GM12878 (cell line): Measurements from ENCODE around the gene CRTC1. TPM values are rescaled to one million over a fixed set of nuclear protein-coding genes. Genes with fewer than 3 reads are reported as not detected.

Experiments used
- ATAC-seq: fragments of 200-7000 bp; cut with Tn5 transposase; 3 replicates; pipeline ENCODE4 v1.9.1; 2020; ENCODE audit warnings: mild to moderate bottlenecking, moderate library complexity
- BruUV-seq: library from RNA; stranded (reverse); fragments of 400-500 nt; replicated peaks from 2 replicates; lab custom pipeline; 2021; lab: Mats Ljungman, UMichigan
- CTCF ChIA-PET: fragments of 300-600 bp; sonication (Branson Sonifier 250); formaldehyde crosslinking; extraction: SDS; loops from one replicate; lab custom pipeline; 2021; ENCODE audit warnings: inconsistent platforms; lab: Yijun Ruan, JAX
- POLR2A ChIA-PET: fragments of 350-600 bp; formaldehyde crosslinking; extraction: SDS; loops from one replicate; lab custom pipeline; 2021; ENCODE audit warnings: inconsistent platforms; lab: Charles Lee
- RAD21 ChIA-PET: fragments of 300-600 bp; sonication (Branson Sonifier 250); formaldehyde crosslinking; loops from one replicate; lab custom pipeline; 2023; ENCODE audit warnings: antibody characterized with exemption; ENCODE audit not compliant: unreplicated experiment; lab: Charles Lee
- SMC1A ChIA-PET: fragments of 300-600 bp; sonication (Branson Sonifier 250); formaldehyde crosslinking; loops from one replicate; lab custom pipeline; 2023; ENCODE audit not compliant: unreplicated experiment, uncharacterized antibody; lab: Charles Lee
- DNase-seq: peaks from one replicate; pipeline ENCODE4 v3.0.0-alpha.2; 2011; ENCODE audit warnings: low read depth, low spot score
- FAIRE-seq: peaks from 3 replicates; lab custom pipeline; 2011; peaks lifted over from hg19 to GRCh38; lab: Jason Lieb, UNC
- H2AFZ ChIP-seq: 2 replicates; pipeline ENCODE4 v1.6.0; 2011; ENCODE audit warnings: low read depth, low read length, control low read depth; ENCODE audit not compliant: control insufficient read depth
- H3K27ac ChIP-seq: 2 replicates; pipeline ENCODE4 v1.5.1; 2011; ENCODE audit warnings: control low read depth; ENCODE audit not compliant: control insufficient read depth, insufficient read depth
- H3K27me3 ChIP-seq, 2 experiments: replicated peaks in 1 of 2; 2 replicates each; pipeline versions ENCODE4 v1.6.0 to v1.6.1; 2011; ENCODE audit warnings: low read length in 1 of 2; ENCODE audit not compliant: control insufficient read depth in 2 of 2, insufficient read depth in 2 of 2
- H3K36me3 ChIP-seq, 2 experiments: 2 replicates each; pipeline ENCODE4 v1.5.1; 2011; ENCODE audit warnings: low read length in 1 of 2; ENCODE audit not compliant: control insufficient read depth in 2 of 2, insufficient read depth in 2 of 2
- H3K4me1 ChIP-seq: 2 replicates; pipeline ENCODE4 v1.6.1; 2011; ENCODE audit warnings: mild to moderate bottlenecking, low read length, moderate library complexity, mixed read lengths; ENCODE audit not compliant: control insufficient read depth, insufficient read depth
- H3K4me2 ChIP-seq: 2 replicates; pipeline ENCODE4 v1.6.0; 2011; ENCODE audit warnings: control low read depth; ENCODE audit not compliant: control insufficient read depth, insufficient read depth
- H3K4me3 ChIP-seq: fragments of 200-600 bp; sonication (generic); 2 replicates; pipeline ENCODE4 v1.5.1; 2016
- H3K79me2 ChIP-seq: 2 replicates; pipeline ENCODE4 v1.6.0; 2011; ENCODE audit warnings: low read length; ENCODE audit not compliant: control insufficient read depth, insufficient read depth
- H3K9ac ChIP-seq: 2 replicates; pipeline ENCODE4 v1.8.0; 2011; ENCODE audit warnings: low read length, control low read depth, mixed read lengths; ENCODE audit not compliant: control insufficient read depth, insufficient read depth
- H3K9me3 ChIP-seq: replicated peaks from 3 replicates; pipeline ENCODE4 v1.5.1; 2011; ENCODE audit warnings: mild to moderate bottlenecking, low read length; ENCODE audit not compliant: control insufficient read depth, insufficient read depth
- H4K20me1 ChIP-seq: 2 replicates; pipeline ENCODE4 v1.6.0; 2011; ENCODE audit not compliant: control insufficient read depth, insufficient read depth
- CHD2 ChIP-seq: IDR thresholded peaks from 2 replicates; pipeline ENCODE4 v1.6.1; 2011; ENCODE audit warnings: low read depth, low read length, improper control_type of control experiment, borderline replicate concordance
- E2F4 ChIP-seq: IDR thresholded peaks from 2 replicates; pipeline ENCODE4 v1.6.1; 2012; ENCODE audit warnings: low read depth, low read length, improper control_type of control experiment
- EZH2 ChIP-seq: IDR thresholded peaks from 2 replicates; pipeline ENCODE4 v1.6.1; 2012; ENCODE audit warnings: low read depth, mild to moderate bottlenecking, control low read depth, inconsistent platforms, low read length, borderline replicate concordance; ENCODE audit not compliant: control insufficient read depth
- GABPA ChIP-seq: IDR thresholded peaks from 2 replicates; pipeline ENCODE4 v1.6.1; 2014; ENCODE audit warnings: antibody characterized with exemption, low read depth, mild to moderate bottlenecking, inconsistent platforms
- NFXL1 ChIP-seq: fragments of 450-650 bp; IDR thresholded peaks from 2 replicates; pipeline ENCODE4 v1.6.1; 2017; ENCODE audit warnings: antibody characterized with exemption, mild to moderate bottlenecking, borderline replicate concordance
- NKRF ChIP-seq: fragments of 450-650 bp; conservative IDR thresholded peaks from 2 replicates; pipeline ENCODE4 v1.6.1; 2017; ENCODE audit warnings: mild to moderate bottlenecking, moderate library complexity
- RBBP5 ChIP-seq: fragments of 200-600 bp; sonication (generic); conservative IDR thresholded peaks from 2 replicates; pipeline ENCODE4 v1.6.1; 2016
- REST ChIP-seq: IDR thresholded peaks from 2 replicates; pipeline ENCODE4 v1.6.1; 2012; ENCODE audit warnings: mild to moderate bottlenecking, low read depth, low read length
- SMAD1 ChIP-seq: fragments of 450-650 bp; IDR thresholded peaks from 2 replicates; pipeline ENCODE4 v1.6.1; 2018; ENCODE audit warnings: mild to moderate bottlenecking, low read depth; ENCODE audit not compliant: partially characterized antibody
- SMC3 ChIP-seq: IDR thresholded peaks from 2 replicates; pipeline ENCODE4 v1.6.1; 2011; ENCODE audit warnings: low read length, improper control_type of control experiment, borderline replicate concordance
- SREBF2 ChIP-seq: IDR thresholded peaks from 2 replicates; pipeline ENCODE4 v1.6.1; 2012; ENCODE audit warnings: mild to moderate bottlenecking, low read length
- SUZ12 ChIP-seq: fragments of 200-600 bp; sonication (generic); IDR thresholded peaks from one replicate; pipeline ENCODE4 v1.6.1; 2018; ENCODE audit warnings: antibody characterized with exemption, mild to moderate bottlenecking; ENCODE audit not compliant: unreplicated experiment
- YY1 ChIP-seq: IDR thresholded peaks from 2 replicates; pipeline ENCODE4 v1.6.1; 2011; ENCODE audit warnings: low read depth, mild to moderate bottlenecking, low read length
- ZBED1 ChIP-seq: IDR thresholded peaks from 2 replicates; pipeline ENCODE4 v1.6.1; 2016; ENCODE audit warnings: borderline replicate concordance
- WGBS: methylation state at CpG from one replicate; pipeline ENCODE4 v1.1.6; 2016; ENCODE audit warnings: low lambda C conversion rate; ENCODE audit not compliant: insufficient replicate concordance, insufficient coverage; ENCODE audit errors: missing lambda C conversion rate; 5-methylcytosine and 5-hydroxymethylcytosine counted together
- in situ Hi-C: fragments of 300-500 bp; cut with MboI; formaldehyde crosslinking; loops from 9 replicates; pipeline ENCODE4 v1.14.3; 2018; ENCODE audit warnings: mixed read lengths
- intact Hi-C: fragments of 100-400 bp; cut with micrococcal nuclease; formaldehyde crosslinking; loops from one replicate; pipeline ENCODE4 v1.14.2; 2022; ENCODE audit not compliant: unreplicated experiment
- polyA plus RNA-seq, 11 experiments: library from polyadenylated mRNA; depleted of rRNA in 4 of 11; unstranded in 6 of 11; stranded (reverse) in 5 of 11; fragments of >200 nt; fragmentation: Nextera tagmentation in 4 of 11; fragmentation: Illumina TruSeq in 1 of 11; extraction: Ambion mirVana in 4 of 11; extraction: Trizol in 1 of 11; gene quantifications; 1 replicate in 1 of 11; 2 replicates in 10 of 11; pipeline versions ENCODE4 v1.2.1 to v1.2.3, GENCODE V29; 2011 to 2016; ENCODE audit warnings: inconsistent platforms in 2 of 11, missing spikeins in 2 of 11, low read depth in 1 of 11
- total RNA-seq, 4 experiments: library from RNA; depleted of rRNA in 3 of 4; stranded (reverse); fragments of >200 nt in 3 of 4; fragmentation: Illumina TruSeq in 1 of 4; extraction: Trizol in 1 of 4; gene quantifications; 2 replicates each; pipeline versions ENCODE4 v1.2.1 to v1.2.3, GENCODE V29; 2013 to 2021

The CRTC1 gene
- total and polyA plus RNA-seq, 10 of the 15 experiments (the other 5 are each of a cell fraction or from before 2014, with no cell fraction given) = 0.02 to 4.6 (median 1.1) TPM; not detected in 1

- TF ChIP-seq YY1 = no peak
Observed at GRCh38 chr19:18685597-18686190, 2.2 kb downstream of the CRTC1 start (continued).

GRCh38 chr19:18687740-18688465 lies 4.4 kb downstream of the CRTC1 start:
- H3K4me1 ChIP-seq = peaks cover 10% of the 10 kb centered on the region
- ChIA-PET POLR2A (no interaction called here), RAD21 (no interaction called here), SMC1A (no interaction called here), CTCF (no interaction called here)
- ATAC-seq = no peak
- no peaks in the 10 kb centered on the region for H3K27me3 ChIP-seq
- intact Hi-C loops = loop anchor here (10.0 kb wide), 1 partner anchor 157 kb away; no protein-coding TSS in a partner anchor
- no peaks in the 10 kb centered on the region for H3K9me3 ChIP-seq
- no peak for FAIRE-seq
- no peak overlapping the region for H2AFZ ChIP-seq
- H3K36me3 ChIP-seq = no peaks in the 10 kb centered on the region
- 71% methylated on average over 16 of the region's 16 CpGs for WGBS
- DNase-seq = no peak
- no peak overlapping the region for H3K9ac ChIP-seq
- in situ Hi-C loops = no loop called here
- BruUV-seq = no TSS peak
- H3K79me2 ChIP-seq = no peaks in the 10 kb centered on the region; the same call in 1 of the 2 replicates
- no peak overlapping the region for H3K4me2 ChIP-seq
- no peak overlapping the region for H3K4me3 ChIP-seq
- no peak overlapping the region for H3K27ac ChIP-seq
- H4K20me1 ChIP-seq = no peaks in the 10 kb centered on the region
- TF ChIP-seq SREBF2 = no peak
- no peak for TF ChIP-seq SUZ12
- TF ChIP-seq REST = no peak
- TF ChIP-seq SMAD1 = no peak
- no peak for TF ChIP-seq GABPA
- TF ChIP-seq NKRF = no peak
- TF ChIP-seq E2F4 = no peak
- no peak for TF ChIP-seq RBBP5
- TF ChIP-seq SMC3 = no peak
- TF ChIP-seq ZBED1 = no peak
- no peak for TF ChIP-seq EZH2
- no peak for TF ChIP-seq NFXL1
- TF ChIP-seq CHD2 = no peak
